GM21390 (cell line): ENCODE measurements around the gene EVI5.

Experiments
- ATAC-seq: cut with Tn5 transposase; IDR thresholded peaks from one replicate; pipeline ENCODE4 v1.9.1; 2021; ENCODE audit not compliant: unreplicated experiment

The EVI5 gene

GRCh38 chr1:92465256-92465647, 319.7 kb downstream of the EVI5 start:
- no peak for ATAC-seq

GRCh38 chr1:92464588-92465255, 320.2 kb downstream of the EVI5 start:
- ATAC-seq, result no peak

GRCh38 chr1:92461364-92462097, 323.4 kb downstream of the EVI5 start:
- ATAC-seq, result peak; percentile 64

GRCh38 chr1:92459871-92460320, 325.0 kb downstream of the EVI5 start:
- ATAC-seq, result no peak
